ENCODE results near the gene CHRND. TPM values are rescaled to one million over a fixed set of nuclear protein-coding genes. Genes with fewer than 3 reads are reported as not detected.

Gene CHRND
- total and polyA plus RNA-seq, 2 of the 8 experiments (the other 6 are each of a cell fraction or from before 2014, with no cell fraction given), result 0.24 TPM; not detected in 1

DNA sequence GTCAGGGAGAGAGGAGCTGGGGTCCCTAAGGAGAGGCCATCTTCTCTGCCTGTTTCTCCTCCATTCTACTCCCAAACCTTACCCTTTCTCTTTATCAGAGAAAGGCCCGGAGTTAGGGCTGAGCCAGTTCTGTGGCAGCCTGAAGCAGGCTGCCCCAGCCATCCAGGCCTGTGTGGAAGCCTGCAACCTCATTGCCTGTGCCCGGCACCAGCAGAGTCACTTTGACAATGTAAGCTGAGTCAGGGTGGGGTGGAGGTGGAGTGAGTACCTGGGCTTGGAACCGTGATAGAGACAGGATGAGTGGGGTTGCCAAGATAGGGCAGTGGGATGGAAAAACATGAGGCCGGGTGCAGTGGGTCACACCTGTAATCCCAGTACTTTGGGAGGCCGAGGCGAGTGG lies 18.7 kb downstream of the CHRND start (continued):
- no peak for TF ChIP-seq SRF (IDR thresholded peaks at IDR 0.05; ENCODE audit: low read depth, low read length)
